Measurements from ENCODE around the gene C1QTNF9.
"Not testable (repeated sequence)": the region's sequence is repeated elsewhere in the genome, so short reads cannot be mapped to it uniquely, and the experiment has no call there.

The C1QTNF9 gene

DNA sequence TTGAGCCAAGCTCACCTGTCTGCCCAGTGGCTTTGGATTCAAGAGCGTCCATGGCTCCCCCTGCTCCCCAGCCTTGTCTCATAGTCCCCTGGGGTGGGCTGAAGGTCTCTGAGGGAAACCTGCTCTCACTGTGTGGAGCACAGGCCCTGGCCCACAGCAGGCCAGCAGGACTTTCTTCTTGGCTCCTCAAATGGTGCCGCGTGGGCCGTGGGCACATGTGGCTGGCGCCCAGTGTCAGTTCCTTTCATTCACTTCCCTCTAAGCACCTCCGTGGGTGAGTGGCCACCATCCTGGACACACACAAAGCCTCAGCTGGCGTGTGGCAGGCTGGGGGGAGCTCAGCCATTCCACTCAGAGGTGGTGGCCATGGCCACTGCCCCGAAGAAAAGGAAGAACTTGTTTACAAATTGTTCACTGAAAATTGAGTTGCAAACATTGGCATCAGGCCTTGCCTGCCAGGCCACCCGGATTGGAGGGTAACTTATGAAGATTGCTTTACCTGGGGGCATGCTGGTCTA lies 53.1 kb downstream of the C1QTNF9 start:
- Histone ChIP-seq H3K9me3 (ENCODE audit: insufficient read depth, low read length) (no peaks in the 10 kb centered on the region), H3K27me3 (ENCODE audit: insufficient read depth, insufficient read length) (no peaks in the 10 kb centered on the region), H3K4me1 (ENCODE audit: insufficient read depth, insufficient read length) (peaks cover 2% of the 10 kb centered on the region), H3K4me3 (ENCODE audit: insufficient read length, low read depth) (no peak overlapping the region), H3K9ac (ENCODE audit: insufficient read length, low read depth) (no peak overlapping the region), H3K36me3 (ENCODE audit: insufficient read depth, insufficient read length, low read length) (no peaks in the 10 kb centered on the region)
- no peak for DNase-seq (ENCODE audit: low read depth, low spot score)
- TF ChIP-seq ZNF274 (IDR thresholded peaks at IDR 0.05; ENCODE audit: low read depth, low read length) (no peak), SUZ12 (IDR thresholded peaks at IDR 0.05; ENCODE audit: extremely low read depth, insufficient read depth, insufficient read length) (no peak), YY1 (IDR thresholded peaks at IDR 0.05; ENCODE audit: insufficient read depth, insufficient read length) (no peak)

DNA sequence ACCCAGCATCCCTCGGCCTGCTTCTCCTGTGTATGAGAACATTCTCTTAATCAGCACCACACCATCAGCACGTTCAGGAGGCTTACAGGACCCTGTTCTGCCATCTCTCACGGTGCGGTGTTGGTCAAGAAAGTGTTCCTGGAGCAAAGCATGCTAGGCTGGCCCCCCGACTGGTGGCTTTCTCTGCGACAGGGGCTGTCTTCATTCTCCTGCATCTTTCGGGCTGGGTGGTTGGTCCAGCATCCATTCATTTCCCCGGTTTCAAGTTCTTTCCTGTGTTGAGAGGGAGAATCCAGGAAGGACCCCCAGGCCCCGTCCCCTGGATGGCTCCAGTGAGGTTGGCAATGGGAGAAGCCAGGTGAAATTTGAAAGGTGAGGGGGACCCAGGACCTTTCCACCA lies 55.8 kb downstream of the C1QTNF9 start:
- TF ChIP-seq ZNF274 (IDR thresholded peaks at IDR 0.05; ENCODE audit: low read depth, low read length) = no peak
- no peak for TF ChIP-seq YY1 (IDR thresholded peaks at IDR 0.05; ENCODE audit: insufficient read depth, insufficient read length)
- TF ChIP-seq SUZ12 (IDR thresholded peaks at IDR 0.05; ENCODE audit: extremely low read depth, insufficient read depth, insufficient read length) = no peak
- Histone ChIP-seq H3K9ac (ENCODE audit: insufficient read length, low read depth) (no peak overlapping the region), H3K27me3 (ENCODE audit: insufficient read depth, insufficient read length) (no peaks in the 10 kb centered on the region), H3K36me3 (ENCODE audit: insufficient read depth, insufficient read length, low read length) (no peaks in the 10 kb centered on the region), H3K4me3 (ENCODE audit: insufficient read length, low read depth) (no peak overlapping the region), H3K9me3 (ENCODE audit: insufficient read depth, low read length) (no peaks in the 10 kb centered on the region), H3K4me1 (ENCODE audit: insufficient read depth, insufficient read length) (peaks cover 2% of the 10 kb centered on the region)
- DNase-seq (ENCODE audit: low read depth, low spot score) = no peak

DNA sequence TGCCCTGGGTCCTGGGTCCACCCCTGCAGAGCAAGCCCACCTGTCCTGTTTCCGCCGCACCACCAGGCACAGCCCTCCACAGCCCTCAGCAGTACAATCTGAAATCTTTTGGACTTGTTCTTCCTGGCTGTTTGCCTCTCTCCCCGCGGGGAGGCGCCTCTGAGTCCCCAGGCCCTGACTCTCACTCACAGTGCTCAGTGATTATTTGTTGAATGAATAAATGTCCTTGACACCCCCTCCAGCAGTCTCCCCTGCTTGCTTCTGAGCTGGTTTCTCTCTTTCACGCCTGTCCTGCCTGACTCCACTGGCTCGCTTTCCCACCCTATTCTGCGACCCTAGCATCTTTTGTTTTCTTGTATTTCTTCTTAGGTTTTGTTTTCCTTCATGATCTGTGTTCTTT lies 56.9 kb downstream of the C1QTNF9 start:
- not testable (repeated sequence) for DNase-seq (ENCODE audit: low read depth, low spot score); H3K9ac ChIP-seq (ENCODE audit: insufficient read length, low read depth); H3K27me3 ChIP-seq (ENCODE audit: insufficient read depth, insufficient read length)

DNA sequence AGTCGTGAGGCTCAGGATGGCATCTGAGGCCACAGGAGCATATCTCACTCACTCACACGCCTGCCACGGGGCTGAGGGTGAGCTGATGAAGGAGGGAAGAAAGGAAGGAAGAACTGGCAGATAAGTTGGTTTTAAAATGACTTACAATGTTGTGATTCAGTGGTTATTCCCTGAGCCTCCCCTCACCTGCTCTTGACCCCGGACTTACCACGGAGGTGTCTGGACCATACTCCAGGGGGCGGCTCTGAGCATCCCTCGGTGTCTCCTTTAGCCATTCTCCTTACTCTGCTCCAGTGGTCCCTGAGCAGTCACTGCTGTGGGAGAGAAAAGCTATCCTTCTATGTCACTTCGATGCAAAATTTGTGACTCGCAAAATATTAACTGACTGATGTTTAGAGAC lies 61.9 kb downstream of the C1QTNF9 start:
- not testable (repeated sequence) for H3K4me3 ChIP-seq (ENCODE audit: insufficient read length, low read depth); H3K9ac ChIP-seq (ENCODE audit: insufficient read length, low read depth); H3K4me1 ChIP-seq (ENCODE audit: insufficient read depth, insufficient read length); DNase-seq (ENCODE audit: low read depth, low spot score); H3K9me3 ChIP-seq (ENCODE audit: insufficient read depth, low read length); H3K27me3 ChIP-seq (ENCODE audit: insufficient read depth, insufficient read length); H3K36me3 ChIP-seq (ENCODE audit: insufficient read depth, insufficient read length, low read length)

More for the DNA sequence above, 56.9 kb downstream of the C1QTNF9 start:
- not testable (repeated sequence) for H3K4me1 ChIP-seq (ENCODE audit: insufficient read depth, insufficient read length); H3K4me3 ChIP-seq (ENCODE audit: insufficient read length, low read depth); H3K36me3 ChIP-seq (ENCODE audit: insufficient read depth, insufficient read length, low read length); H3K9me3 ChIP-seq (ENCODE audit: insufficient read depth, low read length)
